ENCODE data around the gene SERINC2. TPM values are rescaled to one million over a fixed set of nuclear protein-coding genes. Genes with fewer than 3 reads are reported as not detected.
"Not testable (repeated sequence)": the region's sequence is repeated elsewhere in the genome, so short reads cannot be mapped to it uniquely, and the experiment has no call there.

The SERINC2 gene
- total RNA-seq, 1 experiment from 2014 or later, result 14.1 TPM

- Histone ChIP-seq H4K91ac (ENCODE audit: insufficient read length, low read depth, low read length) (no peak overlapping the region), H4K5ac (ENCODE audit: insufficient read length, low read depth, low read length) (no peak overlapping the region), H3K23ac (ENCODE audit: insufficient read length, low read depth, low read length) (no peak overlapping the region), H3K56ac (ENCODE audit: insufficient read length, low read depth, low read length) (no peak overlapping the region), H3K79me1 (ENCODE audit: insufficient read depth, low read depth, low read length, poor library complexity, severe bottlenecking) (no peaks in the 10 kb centered on the region), H2BK15ac (ENCODE audit: low read depth, low read length) (no peak overlapping the region), H3K4me2 (ENCODE audit: insufficient read depth, insufficient read length, low read length) (no peak overlapping the region), H3K27ac (ENCODE audit: insufficient read length, low read depth, low read length) (no peak overlapping the region), H3K9me3 (ENCODE audit: control insufficient read depth, low read depth, low read length) (no peaks in the 10 kb centered on the region), H3K23me2 (ENCODE audit: insufficient read length, low read depth, low read length, poor library complexity, severe bottlenecking) (no peaks in the 10 kb centered on the region), H3K18ac (ENCODE audit: insufficient read length, low read depth, low read length) (no peak overlapping the region), H2BK12ac (ENCODE audit: insufficient read length, low read depth, low read length) (no peak overlapping the region), H4K20me1 (ENCODE audit: control insufficient read depth, insufficient read depth, insufficient read length) (no peaks in the 10 kb centered on the region), H2AK5ac (ENCODE audit: insufficient read length, low read length) (no peak overlapping the region), H3K9ac (ENCODE audit: extremely low read depth, insufficient read length, low read length) (no peak overlapping the region), H3K4me1 (ENCODE audit: insufficient read depth, low read length) (no peaks in the 10 kb centered on the region; the same call in 1 of the 2 replicates), H3K27me3 (ENCODE audit: insufficient read depth, low read length) (no peaks in the 10 kb centered on the region), H2AFZ (ENCODE audit: low read length) (no peak overlapping the region), H3K14ac (ENCODE audit: insufficient read depth, low read length) (no peak overlapping the region), H2BK20ac (ENCODE audit: low read depth, low read length, poor library complexity, severe bottlenecking) (no peak overlapping the region), H3K4ac (ENCODE audit: low read depth, low read length) (no peak overlapping the region), H3K79me2 (ENCODE audit: insufficient read depth, low read length) (no peaks in the 10 kb centered on the region), H2BK5ac (ENCODE audit: insufficient read length, low read length) (no peak overlapping the region), H3T11ph (ENCODE audit: low read length) (no peak overlapping the region), H2BK120ac (ENCODE audit: low read depth, low read length, poor library complexity, severe bottlenecking) (no peak overlapping the region), H4K8ac (replicated peaks; ENCODE audit: insufficient read length, low read depth, low read length) (no peak overlapping the region)
- no CpG with 5 or more reads among the region's 11 CpGs for WGBS (ENCODE audit: extremely low coverage, insufficient read length, low lambda C conversion rate)
- H3K4me1 Mint-ChIP-seq, result peaks cover 15 to 21% of the 10 kb centered on the region in 2 experiments
- H3K9me3 Mint-ChIP-seq, result peaks cover 10 to 13% of the 10 kb centered on the region in 2 experiments
- H3K4me3 Mint-ChIP-seq, result no peak overlapping the region
- peaks cover 3% of the 10 kb centered on the region; the same call in 1 of the 2 replicates for H3K27me3 Mint-ChIP-seq (ENCODE audit: low read depth)
- H3K27ac Mint-ChIP-seq, result peak overlapping the region in 1 of 3 experiments; percentile 53; a peak in 2 of 7 replicates
- no peak for DNase-seq
- peaks cover 0 to 9% (median 5%) of the 10 kb centered on the region in 3 experiments; a peak in 5 of 7 replicates for H3K36me3 Mint-ChIP-seq (ENCODE audit: insufficient read depth in 1 of 3, low read depth in 3 of 3)
- no peak for TF ChIP-seq CTCF (conservative IDR thresholded peaks at IDR 0.05)
Measured at GRCh38 chr1:31470794-31471315, 57.8 kb downstream of the SERINC2 start.

- not testable (repeated sequence) for H3K79me1 ChIP-seq (ENCODE audit: insufficient read depth, low read depth, low read length, poor library complexity, severe bottlenecking); H3K36me3 Mint-ChIP-seq (ENCODE audit: insufficient read depth in 1 of 3, low read depth in 3 of 3); H3K4me1 ChIP-seq (ENCODE audit: insufficient read depth, low read length); H2BK120ac ChIP-seq (ENCODE audit: low read depth, low read length, poor library complexity, severe bottlenecking); H3K9me3 Mint-ChIP-seq; H3K79me2 ChIP-seq (ENCODE audit: insufficient read depth, low read length); H3K23ac ChIP-seq (ENCODE audit: insufficient read length, low read depth, low read length); H4K20me1 ChIP-seq (ENCODE audit: control insufficient read depth, insufficient read depth, insufficient read length); H2BK5ac ChIP-seq (ENCODE audit: insufficient read length, low read length); H3K23me2 ChIP-seq (ENCODE audit: insufficient read length, low read depth, low read length, poor library complexity, severe bottlenecking); H4K5ac ChIP-seq (ENCODE audit: insufficient read length, low read depth, low read length); H3K27me3 ChIP-seq (ENCODE audit: insufficient read depth, low read length); H2AK5ac ChIP-seq (ENCODE audit: insufficient read length, low read length); H3K27me3 Mint-ChIP-seq (ENCODE audit: low read depth); H3K9me3 ChIP-seq (ENCODE audit: control insufficient read depth, low read depth, low read length); H3K14ac ChIP-seq (ENCODE audit: insufficient read depth, low read length); H2BK12ac ChIP-seq (ENCODE audit: insufficient read length, low read depth, low read length); H4K91ac ChIP-seq (ENCODE audit: insufficient read length, low read depth, low read length); H2BK15ac ChIP-seq (ENCODE audit: low read depth, low read length); H3K9ac ChIP-seq (ENCODE audit: extremely low read depth, insufficient read length, low read length); H3K18ac ChIP-seq (ENCODE audit: insufficient read length, low read depth, low read length); H3K4me3 Mint-ChIP-seq; H3K56ac ChIP-seq (ENCODE audit: insufficient read length, low read depth, low read length); H3T11ph ChIP-seq (ENCODE audit: low read length); H3K27ac ChIP-seq (ENCODE audit: insufficient read length, low read depth, low read length); DNase-seq; H4K8ac ChIP-seq (replicated peaks; ENCODE audit: insufficient read length, low read depth, low read length); H2AFZ ChIP-seq (ENCODE audit: low read length); H3K4me2 ChIP-seq (ENCODE audit: insufficient read depth, insufficient read length, low read length); H2BK20ac ChIP-seq (ENCODE audit: low read depth, low read length, poor library complexity, severe bottlenecking); H3K4ac ChIP-seq (ENCODE audit: low read depth, low read length)
- Mint-ChIP-seq H3K27ac (peak overlapping the region in 1 of 3 experiments; percentile 26; a peak in 2 of 7 replicates), H3K4me1 (peaks cover 15 to 25% of the 10 kb centered on the region in 2 experiments)
- WGBS (ENCODE audit: extremely low coverage, insufficient read length, low lambda C conversion rate), result no CpG with 5 or more reads among the region's 8 CpGs
Measured at GRCh38 chr1:31471452-31472313, 58.7 kb downstream of the SERINC2 start.
